ENCODE data around the gene MYO7B. TPM values are rescaled to one million over a fixed set of nuclear protein-coding genes. Genes with fewer than 3 reads are reported as not detected.

The MYO7B gene
- total RNA-seq, 1 donor from 2014 or later: 1.7 TPM

DNA sequence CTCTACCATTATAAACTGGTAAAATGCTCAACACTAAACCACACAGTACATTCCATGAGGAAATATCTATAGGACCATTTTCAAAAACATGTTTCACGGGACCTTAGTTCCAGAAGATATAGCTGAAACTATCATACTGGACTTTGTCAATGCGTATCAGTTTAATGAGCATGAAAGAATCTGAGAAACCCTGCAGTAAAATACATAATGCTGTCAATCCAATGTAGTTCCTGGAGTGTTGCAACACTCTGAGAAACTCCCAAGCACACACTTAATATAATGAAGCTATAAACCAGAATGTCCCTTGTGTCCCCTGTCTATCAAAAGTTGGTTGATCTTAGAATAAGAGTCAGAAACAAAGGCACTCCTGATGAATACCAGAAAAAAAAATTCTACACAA, 25.4 kb upstream of the MYO7B start:
- Mint-ChIP-seq H3K9me3 (no peaks in the 10 kb centered on the region), H3K4me1 (ENCODE audit: unreplicated experiment) (peaks cover 31% of the 10 kb centered on the region), H3K4me3 (no peak overlapping the region), H3K27ac (peak overlapping the region; percentile 29), H3K36me3 (peaks cover 13% of the 10 kb centered on the region), H3K27me3 (no peaks in the 10 kb centered on the region)
- TF ChIP-seq, protein P1, sequence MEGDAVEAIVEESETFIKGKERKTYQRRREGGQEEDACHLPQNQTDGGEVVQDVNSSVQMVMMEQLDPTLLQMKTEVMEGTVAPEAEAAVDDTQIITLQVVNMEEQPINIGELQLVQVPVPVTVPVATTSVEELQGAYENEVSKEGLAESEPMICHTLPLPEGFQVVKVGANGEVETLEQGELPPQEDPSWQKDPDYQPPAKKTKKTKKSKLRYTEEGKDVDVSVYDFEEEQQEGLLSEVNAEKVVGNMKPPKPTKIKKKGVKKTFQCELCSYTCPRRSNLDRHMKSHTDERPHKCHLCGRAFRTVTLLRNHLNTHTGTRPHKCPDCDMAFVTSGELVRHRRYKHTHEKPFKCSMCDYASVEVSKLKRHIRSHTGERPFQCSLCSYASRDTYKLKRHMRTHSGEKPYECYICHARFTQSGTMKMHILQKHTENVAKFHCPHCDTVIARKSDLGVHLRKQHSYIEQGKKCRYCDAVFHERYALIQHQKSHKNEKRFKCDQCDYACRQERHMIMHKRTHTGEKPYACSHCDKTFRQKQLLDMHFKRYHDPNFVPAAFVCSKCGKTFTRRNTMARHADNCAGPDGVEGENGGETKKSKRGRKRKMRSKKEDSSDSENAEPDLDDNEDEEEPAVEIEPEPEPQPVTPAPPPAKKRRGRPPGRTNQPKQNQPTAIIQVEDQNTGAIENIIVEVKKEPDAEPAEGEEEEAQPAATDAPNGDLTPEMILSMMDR (conservative IDR thresholded peaks at IDR 0.05): no peak
- DNase-seq (ENCODE audit: extremely low spot score, unreplicated experiment): no peak

DNA sequence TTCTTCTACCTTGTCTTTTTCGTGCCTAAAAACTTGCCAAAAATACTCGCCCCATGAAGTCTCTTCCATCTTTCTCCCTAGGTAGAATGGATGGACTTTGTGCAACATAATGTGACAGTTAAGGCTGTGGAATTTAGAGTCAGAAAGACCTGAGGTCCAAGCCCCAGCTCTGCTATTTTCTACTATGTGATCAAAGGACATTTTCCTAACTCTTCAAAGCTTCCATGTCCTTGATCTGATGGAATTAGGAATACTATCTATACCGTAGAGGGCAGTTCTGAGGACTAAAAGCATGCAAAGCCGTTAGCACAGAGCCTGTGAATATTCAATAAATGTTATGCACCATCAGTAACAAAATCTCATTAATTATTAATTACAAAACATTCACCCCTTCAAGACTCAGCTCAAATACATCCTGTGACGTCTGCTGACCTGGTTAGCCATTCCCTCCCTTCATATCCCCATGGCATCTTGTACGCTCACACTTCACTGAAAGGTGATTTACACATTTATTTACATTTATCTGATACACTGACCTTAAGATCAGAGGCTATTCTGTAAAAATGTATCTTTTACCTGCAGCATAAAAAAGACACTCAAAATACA, 24.3 kb upstream of the MYO7B start:
- TF ChIP-seq, protein P1 (conservative IDR thresholded peaks at IDR 0.05): no peak
- no peak for DNase-seq (ENCODE audit: extremely low spot score, unreplicated experiment)
- Mint-ChIP-seq H3K4me3 (no peak overlapping the region), H3K27ac (no peak overlapping the region), H3K4me1 (ENCODE audit: unreplicated experiment) (peaks cover 42% of the 10 kb centered on the region), H3K36me3 (peaks cover 16% of the 10 kb centered on the region), H3K9me3 (no peaks in the 10 kb centered on the region), H3K27me3 (no peaks in the 10 kb centered on the region)

DNA sequence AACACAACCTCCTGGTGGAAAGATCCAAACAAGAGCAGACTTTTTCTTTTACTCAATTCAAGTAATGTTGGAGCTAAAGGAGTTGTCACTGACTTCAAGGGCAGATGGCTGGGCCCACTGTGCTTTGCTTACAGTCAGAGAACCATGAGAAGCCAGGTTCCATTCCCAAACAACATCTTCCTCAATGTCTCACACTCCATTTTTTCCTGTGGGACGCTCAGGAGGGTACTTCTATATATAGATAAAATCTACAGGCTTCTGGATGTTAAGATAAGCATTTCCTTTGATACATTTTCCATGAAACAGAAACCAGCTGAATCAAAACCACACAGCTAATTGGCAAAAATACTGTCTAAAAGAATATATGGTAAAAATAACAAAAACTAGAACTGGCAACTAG, 23.6 kb upstream of the MYO7B start:
- TF ChIP-seq, protein P1 (conservative IDR thresholded peaks at IDR 0.05): no peak
- no peaks in the 10 kb centered on the region for H3K27me3 Mint-ChIP-seq
- peaks cover 46% of the 10 kb centered on the region for H3K4me1 Mint-ChIP-seq (ENCODE audit: unreplicated experiment)
- peaks cover 22% of the 10 kb centered on the region for H3K36me3 Mint-ChIP-seq
- no peak for DNase-seq (ENCODE audit: extremely low spot score, unreplicated experiment)
- no peak overlapping the region for H3K27ac Mint-ChIP-seq
- H3K9me3 Mint-ChIP-seq: no peaks in the 10 kb centered on the region
- H3K4me3 Mint-ChIP-seq: no peak overlapping the region

DNA sequence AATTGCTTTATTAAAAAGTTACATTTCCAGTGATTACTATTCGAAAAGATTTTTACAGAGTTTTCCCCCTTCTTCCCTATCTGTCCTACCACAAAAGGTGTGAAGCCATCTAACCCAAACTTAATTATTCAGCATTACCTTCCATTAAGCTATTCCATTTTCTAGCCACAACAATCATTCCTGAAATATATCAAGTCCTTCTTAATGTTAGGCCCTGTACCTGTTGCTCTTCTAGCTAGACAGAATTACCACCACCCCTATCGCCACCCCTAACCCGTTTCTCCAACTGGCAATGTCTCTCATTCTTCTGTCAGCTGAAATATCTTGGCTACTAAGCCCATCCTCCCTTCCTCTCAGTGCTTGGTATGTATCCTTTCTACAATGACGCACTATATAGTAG, 23.1 kb upstream of the MYO7B start:
- Mint-ChIP-seq H3K9me3 (no peaks in the 10 kb centered on the region), H3K36me3 (peaks cover 27% of the 10 kb centered on the region), H3K4me3 (no peak overlapping the region), H3K27me3 (no peaks in the 10 kb centered on the region), H3K27ac (no peak overlapping the region), H3K4me1 (ENCODE audit: unreplicated experiment) (peaks cover 46% of the 10 kb centered on the region)
- no peak for DNase-seq (ENCODE audit: extremely low spot score, unreplicated experiment)
- TF ChIP-seq, protein P1 (conservative IDR thresholded peaks at IDR 0.05): no peak

DNA sequence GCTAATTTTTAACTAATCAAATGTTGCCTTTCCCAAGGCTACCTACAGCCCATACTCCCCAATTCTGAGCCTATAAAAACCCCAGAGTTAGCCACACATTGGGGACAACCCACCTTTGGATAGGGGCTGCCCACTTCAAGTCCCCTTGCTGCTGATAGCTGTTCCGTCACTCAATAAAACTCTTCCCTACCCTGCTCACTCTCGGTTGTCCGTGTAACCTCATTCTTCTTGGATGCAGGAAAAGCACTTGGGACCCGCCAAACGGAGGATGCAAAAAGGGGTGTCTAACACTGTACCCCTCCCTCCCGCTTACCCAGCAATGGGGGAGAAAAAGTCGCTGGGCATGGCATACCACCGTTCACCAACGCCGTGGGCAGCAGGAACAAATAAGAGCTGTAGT, 21.4 kb upstream of the MYO7B start:
- no peaks in the 10 kb centered on the region for H3K9me3 Mint-ChIP-seq
- H3K4me1 Mint-ChIP-seq (ENCODE audit: unreplicated experiment): peaks cover 32% of the 10 kb centered on the region
- TF ChIP-seq, protein P1 (conservative IDR thresholded peaks at IDR 0.05): no peak
- H3K4me3 Mint-ChIP-seq: no peak overlapping the region
- H3K27me3 Mint-ChIP-seq: no peaks in the 10 kb centered on the region
- DNase-seq (ENCODE audit: extremely low spot score, unreplicated experiment): no peak
- no peak overlapping the region for H3K27ac Mint-ChIP-seq
- H3K36me3 Mint-ChIP-seq: peaks cover 30% of the 10 kb centered on the region

DNA sequence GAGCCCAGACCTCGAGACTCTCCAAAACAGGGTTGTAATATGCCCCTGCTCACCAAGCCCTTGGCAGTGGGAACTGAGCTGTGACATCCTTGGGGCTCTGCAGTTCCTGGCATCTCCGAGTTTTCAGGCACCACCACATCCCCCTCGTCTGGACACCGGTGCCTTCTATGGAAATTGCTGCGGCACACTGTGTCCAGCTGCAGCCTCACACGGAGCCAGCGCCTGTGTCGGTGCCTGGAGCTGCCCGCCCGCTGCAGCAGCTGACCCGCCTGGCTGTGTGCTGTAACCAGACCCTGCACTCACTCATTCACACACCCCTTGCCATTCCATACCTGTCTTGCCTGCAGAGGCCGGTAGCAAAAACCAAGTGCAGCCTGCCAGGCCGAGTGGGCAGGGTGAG, 21.0 kb upstream of the MYO7B start:
- no peaks in the 10 kb centered on the region for H3K9me3 Mint-ChIP-seq

More for the DNA sequence above, 21.0 kb upstream of the MYO7B start:
- H3K4me1 Mint-ChIP-seq (ENCODE audit: unreplicated experiment): peaks cover 31% of the 10 kb centered on the region
- DNase-seq (ENCODE audit: extremely low spot score, unreplicated experiment): no peak
- peak overlapping the region; percentile 39 for H3K27ac Mint-ChIP-seq
- no peaks in the 10 kb centered on the region for H3K27me3 Mint-ChIP-seq
- peaks cover 30% of the 10 kb centered on the region for H3K36me3 Mint-ChIP-seq
- H3K4me3 Mint-ChIP-seq: no peak overlapping the region
- TF ChIP-seq, protein P1 (conservative IDR thresholded peaks at IDR 0.05): no peak
